GM10248 (cell line): ENCODE measurements around the gene PALM2AKAP2.

Source experiments
- CTCF ChIA-PET: fragments of 300-600 bp; sonication (Branson Sonifier 250); formaldehyde crosslinking; extraction: SDS; loops from one replicate; lab custom pipeline; 2021; ENCODE audit warnings: antibody characterized with exemption; lab: Yijun Ruan, JAX
- POLR2A ChIA-PET: fragments of 350-650 bp; sonication (Branson Sonifier 250); formaldehyde crosslinking; extraction: SDS; loops from one replicate; lab custom pipeline; 2020; ENCODE audit warnings: antibody characterized with exemption; lab: Yijun Ruan, JAX
- DNase-seq: peaks from one replicate; pipeline ENCODE4 v3.0.0; 2012; ENCODE audit errors: extremely low spot score
- CTCF ChIP-seq: IDR thresholded peaks from 2 replicates; pipeline ENCODE4 v1.5.1; 2012; ENCODE audit warnings: mild to moderate bottlenecking, low read depth; ENCODE audit errors: extremely low read depth, missing control alignments, control extremely low read depth

PALM2AKAP2 gene

GRCh38 chr9:109780453-109781033 lies 545 bp downstream of the PALM2AKAP2 start:
- ChIA-PET CTCF (no interaction called here), POLR2A (no interaction called here)
- TF ChIP-seq CTCF = no peak
- no peak for DNase-seq

- POLR2A ChIA-PET = no interaction called here
- CTCF ChIA-PET = no interaction called here
- TF ChIP-seq CTCF = no peak
- DNase-seq = no peak
Measured at GRCh38 chr9:109781086-109781485, 1.1 kb downstream of the PALM2AKAP2 start.

GRCh38 chr9:109781541-109782197 lies 1.7 kb downstream of the PALM2AKAP2 start:
- POLR2A ChIA-PET = no interaction called here
- TF ChIP-seq CTCF = no peak
- no peak for DNase-seq
- CTCF ChIA-PET = no interaction called here

- CTCF ChIA-PET = no interaction called here
- no peak for DNase-seq
- POLR2A ChIA-PET = no interaction called here
- TF ChIP-seq CTCF = no peak
Measured at GRCh38 chr9:109787735-109788134, 7.7 kb downstream of the PALM2AKAP2 start.

GRCh38 chr9:109789556-109789955 lies 9.6 kb downstream of the PALM2AKAP2 start:
- ChIA-PET POLR2A (no interaction called here), CTCF (no interaction called here)
- TF ChIP-seq CTCF = no peak
- DNase-seq = no peak

- POLR2A ChIA-PET = no interaction called here
- DNase-seq = no peak
- no peak for TF ChIP-seq CTCF
- CTCF ChIA-PET = no interaction called here
Measured at GRCh38 chr9:109789971-109790370, 10.0 kb downstream of the PALM2AKAP2 start.
